HG02678 (cell line): ENCODE results near the gene RAB5B.
"Not testable (repeated sequence)": the region's sequence is repeated elsewhere in the genome, so short reads cannot be mapped to it uniquely, and the experiment has no call there.

Experiments
- ATAC-seq: cut with Tn5 transposase; IDR thresholded peaks from one replicate; pipeline ENCODE4 v1.9.1; 2021; ENCODE audit warnings: mild to moderate bottlenecking, moderate library complexity; ENCODE audit not compliant: unreplicated experiment

Gene RAB5B

GRCh38 chr12:55940065-55940732, 33.7 kb upstream of the RAB5B start:
- peak; percentile 95 for ATAC-seq

DNA sequence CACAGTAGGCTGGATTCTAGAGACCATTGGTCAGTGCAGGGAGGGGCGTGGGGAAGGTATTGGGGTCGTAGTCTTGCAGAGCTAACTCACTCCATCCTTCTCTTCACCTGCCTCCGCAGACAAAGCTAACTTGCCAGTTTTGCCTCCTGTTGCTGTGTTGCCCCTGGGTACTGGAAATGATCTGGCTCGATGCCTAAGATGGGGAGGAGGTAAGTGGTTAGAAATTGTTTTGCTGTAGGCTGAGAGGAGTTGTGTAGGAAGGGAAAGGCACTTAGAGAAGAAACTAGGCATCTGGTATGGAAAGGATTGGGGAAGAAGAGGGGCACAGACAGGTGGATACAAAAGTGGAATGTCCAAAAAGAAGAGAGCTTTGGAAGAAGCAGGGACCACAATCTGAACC, 31.8 kb upstream of the RAB5B start:
- no peak for ATAC-seq

- ATAC-seq, result no peak
Measured at GRCh38 chr12:55942577-55943136, 31.2 kb upstream of the RAB5B start.

GRCh38 chr12:55946553-55946952, 27.3 kb upstream of the RAB5B start:
- no peak for ATAC-seq

DNA sequence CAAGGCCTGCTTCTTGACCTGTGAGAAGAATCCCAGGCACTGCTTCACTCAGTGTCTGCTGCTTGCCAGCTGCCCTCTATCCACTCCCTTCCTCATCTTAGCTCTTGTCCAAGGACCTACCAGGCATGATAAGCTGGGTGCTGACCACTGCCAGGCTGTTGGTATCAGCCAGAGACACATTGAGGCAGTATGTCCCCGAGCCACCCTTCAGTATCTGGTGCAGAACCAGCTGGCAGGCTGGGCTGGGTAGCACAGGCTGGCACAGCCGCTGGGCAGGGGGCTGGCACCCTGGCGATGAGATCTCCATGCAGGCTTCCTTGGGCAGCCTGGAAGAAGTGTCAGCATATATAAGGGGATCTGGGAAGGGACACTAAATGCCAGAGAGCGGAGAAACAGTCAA, 18.5 kb upstream of the RAB5B start:
- no peak for ATAC-seq

GRCh38 chr12:55955800-55956508, 17.9 kb upstream of the RAB5B start:
- no peak for ATAC-seq

GRCh38 chr12:55957106-55957859, 16.6 kb upstream of the RAB5B start:
- no peak for ATAC-seq

DNA sequence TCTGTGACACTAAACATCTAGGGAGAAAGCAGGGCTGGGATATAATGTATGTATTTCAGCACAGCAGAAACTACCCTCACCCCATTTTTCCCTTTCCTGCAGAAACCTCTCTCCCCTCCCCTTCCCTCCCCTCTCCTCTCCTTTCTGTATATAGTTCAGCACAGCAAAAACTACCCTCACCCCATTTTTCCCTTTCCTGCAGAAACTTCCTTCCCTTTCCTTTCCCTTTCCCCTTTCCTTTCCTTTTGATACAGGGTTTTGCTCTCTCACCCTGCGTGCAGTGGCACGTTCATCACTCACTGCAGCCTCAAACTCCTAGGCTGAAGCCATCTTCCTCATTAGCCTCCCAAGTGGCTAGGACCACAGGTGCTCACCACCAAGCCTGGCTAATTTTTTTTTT, 10.1 kb upstream of the RAB5B start:
- no peak for ATAC-seq

- ATAC-seq, result no peak
Measured at GRCh38 chr12:55965240-55965639, 8.6 kb upstream of the RAB5B start.

DNA sequence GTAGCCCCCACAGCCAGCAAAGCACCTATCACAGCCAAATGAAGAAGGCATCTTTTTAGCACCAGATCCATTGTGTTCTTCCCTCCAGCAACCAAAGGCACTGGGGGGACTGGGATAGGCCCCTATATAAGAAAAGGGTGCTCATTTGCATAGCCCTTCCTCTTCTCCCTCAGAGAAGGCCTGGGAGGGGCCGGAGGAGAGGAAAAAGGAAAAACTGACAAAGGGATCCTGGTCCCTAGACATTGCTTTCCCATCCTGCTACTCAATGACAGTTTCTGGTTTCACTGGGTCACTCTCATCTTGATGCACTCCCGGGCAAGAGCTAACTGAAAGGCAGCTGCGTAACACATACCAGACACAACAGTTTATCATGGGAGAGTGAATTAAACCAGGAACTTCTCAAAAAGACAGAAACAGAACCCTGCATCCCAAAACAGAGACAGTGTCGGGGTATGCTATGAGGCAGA, 7.9 kb upstream of the RAB5B start, which contains the start of gene PMEL:
Gene PMEL, minus strand, starts transcription at position 102 of the 467 bp plus-strand sequence. Its CDS starts 31 bp downstream, at position 71.
- ATAC-seq, result no peak

GRCh38 chr12:55966408-55967281, 7.2 kb upstream of the RAB5B start, which contains the start of gene CDK2:
TSS of gene CDK2 (plus strand) at chr12:55966830. CDS start at chr12:55967009, 179 bp downstream.
- peak; percentile 97 for ATAC-seq

GRCh38 chr12:55969356-55969755, 4.5 kb upstream of the RAB5B start:
- ATAC-seq, result no peak

GRCh38 chr12:55970775-55971174, 3.1 kb upstream of the RAB5B start:
- no peak for ATAC-seq

DNA sequence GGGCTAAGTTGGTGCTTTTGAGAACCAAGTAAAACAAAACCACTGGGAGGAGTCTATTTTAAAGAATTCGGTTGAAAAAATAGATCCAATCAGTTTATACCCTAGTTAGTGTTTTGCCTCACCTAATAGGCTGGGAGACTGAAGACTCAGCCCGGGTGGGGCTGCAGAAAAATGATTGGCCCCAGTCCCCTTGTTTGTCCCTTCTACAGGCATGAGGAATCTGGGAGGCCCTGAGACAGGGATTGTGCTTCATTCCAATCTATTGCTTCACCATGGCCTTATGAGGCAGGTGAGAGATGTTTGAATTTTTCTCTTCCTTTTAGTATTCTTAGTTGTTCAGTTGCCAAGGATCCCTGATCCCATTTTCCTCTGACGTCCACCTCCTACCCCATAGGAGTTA, 1.8 kb upstream of the RAB5B start:
- no peak for ATAC-seq

DNA sequence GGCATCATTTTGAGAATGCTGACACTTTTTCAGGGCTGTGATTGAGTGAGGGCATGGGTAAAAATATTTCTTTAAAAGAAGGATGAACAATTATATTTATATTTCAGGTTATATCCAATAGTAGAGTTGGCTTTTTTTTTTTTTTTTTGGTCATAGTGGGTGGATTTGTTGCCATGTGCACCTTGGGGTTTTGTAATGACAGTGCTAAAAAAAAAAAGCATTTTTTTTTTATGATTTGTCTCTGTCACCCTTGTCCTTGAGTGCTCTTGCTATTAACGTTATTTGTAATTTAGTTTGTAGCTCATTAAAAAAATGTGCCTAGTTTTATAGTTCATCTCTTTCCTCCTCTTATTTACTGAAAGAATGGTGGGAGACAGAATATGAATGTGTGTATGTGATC, 1.4 kb upstream of the RAB5B start:
- no peak for ATAC-seq

- ATAC-seq, result no peak
Measured at GRCh38 chr12:55972911-55973598, 823 bp upstream of the RAB5B start.

- peak; percentile 8 for ATAC-seq
Measured at GRCh38 chr12:55974308-55974730, 441 bp downstream of the RAB5B start.

- ATAC-seq, result no peak
Measured at GRCh38 chr12:55978393-55978792, 4.5 kb downstream of the RAB5B start.

- ATAC-seq, result no peak
Measured at GRCh38 chr12:55979069-55979468, 5.2 kb downstream of the RAB5B start.

DNA sequence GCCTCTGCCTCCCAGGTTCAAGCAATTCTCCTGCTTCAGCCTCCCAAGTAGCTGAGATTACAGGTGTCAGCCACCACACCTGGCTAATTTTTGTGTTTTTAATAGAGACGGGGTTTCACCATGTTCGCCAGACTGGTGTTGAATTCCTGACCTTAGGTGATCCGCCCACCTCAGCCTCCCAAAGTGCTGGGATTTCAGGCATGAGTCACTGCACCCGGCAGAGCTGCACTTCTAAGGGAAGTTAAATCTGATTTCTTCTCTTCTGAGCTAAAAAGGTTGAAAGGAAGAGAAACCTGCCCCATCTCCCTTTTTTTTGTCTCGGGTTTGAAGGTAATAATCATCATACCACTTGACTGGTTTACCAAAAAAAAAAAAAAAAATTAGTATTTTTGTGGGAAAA, 8.0 kb downstream of the RAB5B start:
- ATAC-seq, result not testable (repeated sequence)
